ENCODE data around the gene FARS2. TPM values are rescaled to one million over a fixed set of nuclear protein-coding genes. Genes with fewer than 3 reads are reported as not detected.

The FARS2 gene
- total RNA-seq, 4 donors from 2014 or later = 2.6 to 21.9 (median 15.0) TPM

DNA sequence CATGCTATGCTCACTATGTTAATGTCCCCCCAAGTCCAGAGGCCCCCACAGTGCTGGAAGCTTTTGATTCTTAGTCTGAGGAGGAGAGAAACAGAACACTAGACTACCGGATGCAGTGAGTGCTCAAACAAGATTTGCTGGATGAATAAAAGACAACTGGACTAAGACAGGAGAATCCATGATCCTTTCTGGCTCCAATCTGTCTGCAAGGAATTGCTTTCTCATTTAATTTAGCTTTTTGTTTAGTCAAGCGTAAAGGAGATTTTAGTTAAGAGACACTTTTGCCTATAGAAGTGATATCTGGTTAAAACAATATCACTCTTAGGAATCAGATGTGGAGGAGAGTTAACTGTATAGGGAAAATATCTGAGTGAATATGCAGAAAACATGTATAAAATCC is 14.1 kb upstream of the FARS2 start:
- no peaks in the 10 kb centered on the region for H3K4me1 ChIP-seq
- no peak overlapping the region for H3K4me3 ChIP-seq
- DNase-seq = no peak
- H3K9me3 ChIP-seq = no peaks in the 10 kb centered on the region
- H3K36me3 ChIP-seq = no peaks in the 10 kb centered on the region
- in situ Hi-C loops (cut with MboI; ENCODE audit: low pct_ligation_motif_present in 1 of 4, low pct_unique_long_range_greater_than_20kb in 1 of 4, low sequenced_read_pairs in 3 of 4) (no loop called here), intact Hi-C loops (cut with DNase I; ENCODE audit: low total_unique reads) (no loop called here)
- no peaks in the 10 kb centered on the region for H3K27me3 ChIP-seq
- 83 to 97% methylated on average over 1 to 2 of the region's 2 CpGs for WGBS, 2 donors (ENCODE audit: low coverage in 1 of 2)
- no peak overlapping the region for H3K27ac ChIP-seq
- no peak for TF ChIP-seq POLR2AphosphoS5 (IDR thresholded peaks at IDR 0.05)

DNA sequence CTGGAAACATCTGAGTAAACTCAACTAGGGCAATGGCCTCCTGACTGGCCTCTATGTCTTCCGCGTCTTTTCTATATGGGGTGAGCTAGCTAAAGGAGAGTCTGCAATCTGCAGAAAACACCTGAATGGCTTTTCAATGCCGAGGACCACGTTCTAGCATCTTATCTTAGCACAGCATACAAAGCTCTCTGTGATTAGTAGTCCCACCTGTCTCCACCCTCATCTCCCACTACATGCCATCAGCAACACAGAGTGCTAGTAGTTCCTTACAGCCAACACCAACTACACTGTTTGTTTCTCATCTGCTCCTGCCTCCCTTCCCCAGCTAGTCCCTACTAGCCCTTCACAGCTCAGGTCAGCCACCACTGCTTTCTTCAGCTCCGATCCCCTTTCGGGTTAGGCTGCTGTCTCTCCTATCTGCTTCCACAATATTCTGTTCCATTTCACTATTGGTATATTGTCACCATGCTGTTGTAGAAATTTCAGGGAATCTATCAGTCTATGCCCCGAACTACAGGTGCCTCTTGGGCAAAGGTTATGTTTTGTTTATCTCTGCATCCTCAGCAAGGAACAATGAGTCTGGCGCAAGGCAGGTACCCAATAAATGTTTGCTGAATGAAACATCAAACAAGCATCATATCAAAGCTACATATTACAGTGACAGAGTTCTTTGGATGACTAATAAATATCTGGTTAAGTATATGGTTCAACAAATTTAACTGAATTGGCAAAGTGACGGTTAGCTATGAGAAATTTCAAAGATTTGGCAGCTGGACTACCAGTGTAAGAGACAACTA is 12.8 kb upstream of the FARS2 start:
- H3K27me3 ChIP-seq = no peaks in the 10 kb centered on the region
- no peak for DNase-seq
- 90 to 94% methylated on average over 3 to 9 of the region's 9 CpGs for WGBS, 2 donors (ENCODE audit: low coverage in 1 of 2)
- H3K4me1 ChIP-seq = no peaks in the 10 kb centered on the region
- no peak overlapping the region for H3K4me3 ChIP-seq
- in situ Hi-C loops (cut with MboI; ENCODE audit: low pct_ligation_motif_present in 1 of 4, low pct_unique_long_range_greater_than_20kb in 1 of 4, low sequenced_read_pairs in 3 of 4) (no loop called here), intact Hi-C loops (cut with DNase I; ENCODE audit: low total_unique reads) (no loop called here)
- no peak overlapping the region for H3K27ac ChIP-seq
- H3K9me3 ChIP-seq = no peaks in the 10 kb centered on the region
- H3K36me3 ChIP-seq = no peaks in the 10 kb centered on the region
- TF ChIP-seq POLR2AphosphoS5 (IDR thresholded peaks at IDR 0.05) = no peak
- TF ChIP-seq EP300 (IDR thresholded peaks at IDR 0.05; ENCODE audit: low read depth) = no peak
- TF ChIP-seq, protein P1, sequence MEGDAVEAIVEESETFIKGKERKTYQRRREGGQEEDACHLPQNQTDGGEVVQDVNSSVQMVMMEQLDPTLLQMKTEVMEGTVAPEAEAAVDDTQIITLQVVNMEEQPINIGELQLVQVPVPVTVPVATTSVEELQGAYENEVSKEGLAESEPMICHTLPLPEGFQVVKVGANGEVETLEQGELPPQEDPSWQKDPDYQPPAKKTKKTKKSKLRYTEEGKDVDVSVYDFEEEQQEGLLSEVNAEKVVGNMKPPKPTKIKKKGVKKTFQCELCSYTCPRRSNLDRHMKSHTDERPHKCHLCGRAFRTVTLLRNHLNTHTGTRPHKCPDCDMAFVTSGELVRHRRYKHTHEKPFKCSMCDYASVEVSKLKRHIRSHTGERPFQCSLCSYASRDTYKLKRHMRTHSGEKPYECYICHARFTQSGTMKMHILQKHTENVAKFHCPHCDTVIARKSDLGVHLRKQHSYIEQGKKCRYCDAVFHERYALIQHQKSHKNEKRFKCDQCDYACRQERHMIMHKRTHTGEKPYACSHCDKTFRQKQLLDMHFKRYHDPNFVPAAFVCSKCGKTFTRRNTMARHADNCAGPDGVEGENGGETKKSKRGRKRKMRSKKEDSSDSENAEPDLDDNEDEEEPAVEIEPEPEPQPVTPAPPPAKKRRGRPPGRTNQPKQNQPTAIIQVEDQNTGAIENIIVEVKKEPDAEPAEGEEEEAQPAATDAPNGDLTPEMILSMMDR (IDR thresholded peaks at IDR 0.05) = no peak
- TF ChIP-seq POLR2A (IDR thresholded peaks at IDR 0.05) = no peak

DNA sequence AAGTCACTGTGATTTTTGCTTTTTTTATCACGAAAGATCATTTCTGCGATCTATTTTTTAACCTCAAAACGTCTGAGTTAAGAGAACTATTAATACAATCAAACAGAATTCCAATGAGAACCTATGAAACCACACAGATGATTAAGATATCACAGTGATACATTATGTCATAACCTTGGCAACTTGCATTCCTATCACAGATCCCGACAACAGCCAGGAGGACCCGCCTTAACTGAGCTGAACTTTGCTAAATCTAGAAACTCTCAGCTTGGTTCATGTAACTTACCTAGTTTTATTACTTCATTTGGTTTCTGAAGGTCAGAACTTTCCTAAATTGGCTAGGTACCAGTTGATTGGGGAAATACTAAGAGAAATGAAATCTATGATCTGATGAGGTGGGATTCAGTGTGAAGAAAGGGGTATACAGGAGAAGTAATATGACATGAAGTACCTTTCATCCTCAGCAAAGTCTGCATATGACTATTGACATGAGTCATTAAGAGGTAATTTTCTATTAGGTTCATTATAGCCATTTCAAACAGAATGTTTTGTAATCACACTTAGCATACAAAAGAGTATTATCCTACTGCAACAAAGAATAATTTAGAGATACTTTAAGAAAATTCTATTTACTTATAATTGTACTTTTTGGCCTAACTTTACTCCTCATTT is 11.7 kb upstream of the FARS2 start:
- Histone ChIP-seq H3K36me3 (no peaks in the 10 kb centered on the region), H3K27ac (no peak overlapping the region), H3K4me1 (no peaks in the 10 kb centered on the region), H3K9me3 (no peaks in the 10 kb centered on the region), H3K27me3 (no peaks in the 10 kb centered on the region), H3K4me3 (no peak overlapping the region)
- intact Hi-C loops (cut with DNase I; ENCODE audit: low total_unique reads) (no loop called here), in situ Hi-C loops (cut with MboI; ENCODE audit: low pct_ligation_motif_present in 1 of 4, low pct_unique_long_range_greater_than_20kb in 1 of 4, low sequenced_read_pairs in 3 of 4) (no loop called here)
- WGBS, 2 donors (ENCODE audit: low coverage in 1 of 2) = 76 to 88% methylated on average over 5 of the region's 5 CpGs
- TF ChIP-seq, protein P1 (IDR thresholded peaks at IDR 0.05) = no peak
- TF ChIP-seq EP300 (IDR thresholded peaks at IDR 0.05; ENCODE audit: low read depth) (no peak), POLR2AphosphoS5 (IDR thresholded peaks at IDR 0.05) (no peak), POLR2A (IDR thresholded peaks at IDR 0.05) (no peak)
- no peak for DNase-seq

DNA sequence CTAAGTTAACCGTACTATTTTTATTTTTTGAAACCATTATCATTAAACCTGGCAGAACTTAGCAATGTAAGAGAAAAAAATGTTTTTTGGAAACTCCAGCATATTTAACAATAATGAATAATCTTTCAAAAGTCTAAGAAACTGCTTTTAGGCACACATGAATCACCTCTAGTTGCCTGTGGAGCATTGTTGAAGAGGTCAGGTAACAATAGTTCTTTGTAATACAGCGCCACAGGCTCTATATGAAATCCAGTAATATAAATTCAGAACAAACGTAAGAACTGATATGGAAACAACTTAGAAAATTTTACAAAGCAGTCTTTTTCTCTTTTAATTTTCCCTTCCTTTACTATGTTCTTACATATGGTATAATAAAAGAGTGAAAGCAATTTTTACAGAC is 10.9 kb upstream of the FARS2 start:
- Histone ChIP-seq H3K27me3 (no peaks in the 10 kb centered on the region), H3K4me1 (no peaks in the 10 kb centered on the region), H3K36me3 (no peaks in the 10 kb centered on the region), H3K4me3 (no peak overlapping the region), H3K9me3 (no peaks in the 10 kb centered on the region), H3K27ac (no peak overlapping the region)
- in situ Hi-C loops (cut with MboI; ENCODE audit: low pct_ligation_motif_present in 1 of 4, low pct_unique_long_range_greater_than_20kb in 1 of 4, low sequenced_read_pairs in 3 of 4) = no loop called here
- 85 to 96% methylated on average over 3 of the region's 3 CpGs for WGBS, 2 donors (ENCODE audit: low coverage in 1 of 2)
- DNase-seq = no peak
- TF ChIP-seq, protein P1 (IDR thresholded peaks at IDR 0.05) = no peak
- TF ChIP-seq POLR2A (IDR thresholded peaks at IDR 0.05) (no peak), POLR2AphosphoS5 (IDR thresholded peaks at IDR 0.05) (no peak), EP300 (IDR thresholded peaks at IDR 0.05; ENCODE audit: low read depth) (no peak)
- intact Hi-C loops (cut with DNase I; ENCODE audit: low total_unique reads) = no loop called here

Data from transverse colon (tissue), 4 donors.